Right renal cortex interstitium (tissue), 3 donors: ENCODE results near the gene FBXL20. TPM values are rescaled to one million over a fixed set of nuclear protein-coding genes. Genes with fewer than 3 reads are reported as not detected.
"Not testable (repeated sequence)": the region's sequence is repeated elsewhere in the genome, so short reads cannot be mapped to it uniquely, and the experiment has no call there.

Source experiments
- DNase-seq, 3 donors: peaks; one replicate each; pipeline ENCODE4 v3.0.0-alpha.2; 2013; ENCODE audit warnings: low read depth in 3 of 3, low spot score in 2 of 3
- polyA plus RNA-seq, 3 donors: library from polyadenylated mRNA; unstranded; fragments of 120-200 nt; gene quantifications; one replicate each; pipeline ENCODE4 v1.2.1, GENCODE V29; 2013; ENCODE audit not compliant: insufficient read length in 3 of 3

FBXL20 gene
- polyA plus RNA-seq, 3 donors: 11.7 to 11.9 (median 11.8) TPM

GRCh38 chr17:39334008-39334744 lies 67.2 kb downstream of the FBXL20 start:
- not testable (repeated sequence) for DNase-seq

GRCh38 chr17:39332092-39332491 lies 69.3 kb downstream of the FBXL20 start:
- no peak for DNase-seq

GRCh38 chr17:39328815-39329214 lies 72.6 kb downstream of the FBXL20 start:
- DNase-seq: no peak

- DNase-seq: no peak
Observed at GRCh38 chr17:39327109-39327508, 74.3 kb downstream of the FBXL20 start.

GRCh38 chr17:39325528-39326240 lies 75.7 kb downstream of the FBXL20 start:
- DNase-seq: no peak

GRCh38 chr17:39318636-39319035 lies 82.8 kb downstream of the FBXL20 start:
- no peak for DNase-seq

- DNase-seq: no peak
Observed at GRCh38 chr17:39306509-39307212, 94.8 kb downstream of the FBXL20 start.

- DNase-seq: no peak
Observed at GRCh38 chr17:39305978-39306377, 95.4 kb downstream of the FBXL20 start.

GRCh38 chr17:39304188-39304587 lies 97.2 kb downstream of the FBXL20 start:
- no peak for DNase-seq

GRCh38 chr17:39294060-39294459 lies 107.4 kb downstream of the FBXL20 start:
- no peak for DNase-seq

- not testable (repeated sequence) for DNase-seq
Observed at GRCh38 chr17:39292546-39292945, 108.9 kb downstream of the FBXL20 start.

GRCh38 chr17:39286513-39286912 lies 114.9 kb downstream of the FBXL20 start:
- DNase-seq: not testable (repeated sequence)

GRCh38 chr17:39284685-39285084 lies 116.7 kb downstream of the FBXL20 start:
- DNase-seq: no peak

- DNase-seq: no peak
Observed at GRCh38 chr17:39283896-39284295, 117.5 kb downstream of the FBXL20 start.

- DNase-seq: no peak
Observed at GRCh38 chr17:39283098-39283497, 118.3 kb downstream of the FBXL20 start.

GRCh38 chr17:39281806-39282205 lies 119.6 kb downstream of the FBXL20 start:
- DNase-seq: no peak

- not testable (repeated sequence) for DNase-seq
Observed at GRCh38 chr17:39278246-39278645, 123.2 kb downstream of the FBXL20 start.

GRCh38 chr17:39277110-39277509 lies 124.3 kb downstream of the FBXL20 start:
- no peak for DNase-seq

- DNase-seq: no peak
Observed at GRCh38 chr17:39276113-39276512, 125.3 kb downstream of the FBXL20 start.

- DNase-seq: no peak
Observed at GRCh38 chr17:39271546-39271945, 129.9 kb downstream of the FBXL20 start.

GRCh38 chr17:39270923-39271322 lies 130.5 kb downstream of the FBXL20 start:
- no peak for DNase-seq

- DNase-seq: no peak
Observed at GRCh38 chr17:39264119-39264518, 137.3 kb downstream of the FBXL20 start.
